Melanocyte of skin (primary cell): ENCODE data around the gene ZNF793. TPM values are rescaled to one million over a fixed set of nuclear protein-coding genes. Genes with fewer than 3 reads are reported as not detected.

Experiments used
- total RNA-seq, 2 donors: library from RNA; depleted of rRNA; stranded (reverse); fragments of >200 nt; gene quantifications; 2 replicates each; pipeline ENCODE4 v1.2.3, GENCODE V29; 2012

ZNF793 gene
- 1 to 10 TPM in 1 of 2 donors, under 1 TPM in 1; under 0.01 to 1.4 TPM for total RNA-seq

GRCh38 chr19:37506387-37507166, at the start of gene ZNF793:
ZNF793 (plus strand) TSS chr19:37506939; CDS start chr19:37523440, 16,501 bp downstream.

GRCh38 chr19:37466798-37467607, 39.7 kb upstream of the ZNF793 start, which contains the start of gene ZNF569:
ZNF569 (minus strand) TSS chr19:37467444; CDS start chr19:37444921, 22,523 bp downstream.

DNA sequence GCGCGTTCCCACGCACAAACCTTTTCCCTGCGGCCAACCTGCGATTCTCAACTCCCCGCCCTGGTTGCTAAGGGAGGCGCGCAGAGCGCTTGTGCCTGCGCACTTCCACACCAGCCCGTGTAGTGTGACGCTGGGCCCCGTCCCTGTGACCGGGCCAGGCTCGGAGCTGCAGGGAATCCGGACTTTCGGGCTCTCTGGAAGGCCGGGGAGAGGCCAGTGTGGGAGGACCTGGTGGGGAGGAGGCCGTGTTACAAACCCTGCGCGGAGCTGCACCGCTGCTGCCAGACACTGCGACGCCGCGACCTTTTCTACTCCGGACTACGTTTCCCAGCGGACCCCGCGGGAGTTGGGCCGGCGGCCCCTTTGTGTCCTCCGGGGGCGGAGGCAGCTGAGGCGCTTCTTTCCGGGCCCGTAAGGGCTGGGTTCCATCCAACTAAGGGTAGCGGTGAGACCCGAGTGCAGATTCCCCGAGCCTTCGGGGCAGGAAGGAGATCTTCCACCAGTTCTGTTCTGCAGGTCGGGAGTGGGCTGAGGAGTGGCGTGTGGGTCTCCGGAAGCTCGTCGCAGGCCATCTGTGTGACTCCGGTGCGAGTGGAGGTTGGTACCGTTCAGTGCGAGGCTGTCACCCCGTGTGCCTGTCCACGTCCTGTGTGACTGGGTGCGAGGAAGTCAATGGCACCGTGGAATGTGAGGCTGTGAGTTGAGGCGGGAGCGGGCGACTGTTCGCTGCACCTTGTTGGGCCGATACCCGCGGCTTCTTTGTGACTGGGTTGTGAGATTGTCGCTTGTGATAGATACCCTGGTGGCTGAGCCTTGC, 37.6 kb upstream of the ZNF793 start, which contains the start of gene ZNF570:
Gene ZNF570 (plus strand): TSS at position 396 of the 817 bp plus-strand sequence. CDS start 999 bp downstream, outside the sequence.

Other genes with a start within 250 kb of the ZNF793 start
- 1 to 10 TPM; 2.8 to 3.0 TPM for gene ZNF527, start 135.8 kb upstream of the ZNF793 start, total RNA-seq
- gene ZNF569, start 39.5 kb upstream of the ZNF793 start, total RNA-seq, result 1 to 10 TPM; 3.1 to 4.0 TPM
- gene ZNF570, start 37.6 kb upstream of the ZNF793 start, total RNA-seq, result 1 to 10 TPM; 5.7 to 6.9 TPM
- 1 to 10 TPM; 2.3 to 2.4 TPM for gene ZNF571, start 87.9 kb downstream of the ZNF793 start, total RNA-seq
- under 1 TPM; 0.33 to 0.69 TPM for gene ZNF540, start 87.9 kb downstream of the ZNF793 start, total RNA-seq
- gene ZFP30, start 148.5 kb downstream of the ZNF793 start, total RNA-seq, result 10 to 100 TPM; 12.0 to 13.8 TPM
- gene ZNF607, start 212.8 kb downstream of the ZNF793 start, total RNA-seq, result 1 to 10 TPM; 2.8 to 3.3 TPM